ENCODE data around the gene MBOAT7.

GRCh38 chr19:54183431-54183830 lies 5.9 kb downstream of the MBOAT7 start:
- TF ChIP-seq RAD21 (IDR thresholded peaks at IDR 0.05; ENCODE audit: low read length) (no peak), BHLHE40 (IDR thresholded peaks at IDR 0.05; ENCODE audit: low read depth, low read length) (no peak), CTCF (conservative IDR thresholded peaks at IDR 0.05; ENCODE audit: low read depth, low read length) (no peak), MXI1 (IDR thresholded peaks at IDR 0.05; ENCODE audit: borderline replicate concordance, low read depth, low read length) (no peak), RCOR1 (IDR thresholded peaks at IDR 0.05; ENCODE audit: insufficient replicate concordance, low read length) (no peak), ELK1 (IDR thresholded peaks at IDR 0.05; ENCODE audit: borderline replicate concordance, low read depth, low read length) (no peak), POLR2A (IDR thresholded peaks at IDR 0.05; ENCODE audit: low read depth, low read length) (no peak), RFX5 (IDR thresholded peaks at IDR 0.05; ENCODE audit: low read depth, low read length) (no peak)

All from IMR-90 (cell line).